Measurements from ENCODE around the gene MT4.

Gene MT4

DNA sequence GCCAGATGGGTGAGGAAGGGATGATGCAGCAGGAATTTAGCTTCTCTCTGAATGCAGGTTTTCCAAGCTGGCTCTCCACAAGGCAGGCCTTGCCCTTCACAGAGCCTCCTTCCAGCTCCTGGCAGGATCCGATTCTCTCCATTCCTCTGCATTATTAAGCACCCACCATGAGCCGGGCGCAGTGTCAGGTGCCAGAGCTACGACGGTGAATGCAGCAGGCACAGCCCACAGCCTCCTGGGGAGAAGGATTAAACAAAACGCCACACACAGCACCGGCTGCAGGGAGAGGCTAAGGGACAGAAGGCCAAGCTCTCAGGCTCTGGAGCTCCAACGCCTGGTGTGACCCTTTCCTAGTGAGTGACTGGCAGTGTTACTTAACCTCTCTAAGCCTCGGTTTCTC lies 36.5 kb downstream of the MT4 start:
- DNase-seq: peak in 6 of 51 donors; percentile 15 to 37 (median 24)

DNA sequence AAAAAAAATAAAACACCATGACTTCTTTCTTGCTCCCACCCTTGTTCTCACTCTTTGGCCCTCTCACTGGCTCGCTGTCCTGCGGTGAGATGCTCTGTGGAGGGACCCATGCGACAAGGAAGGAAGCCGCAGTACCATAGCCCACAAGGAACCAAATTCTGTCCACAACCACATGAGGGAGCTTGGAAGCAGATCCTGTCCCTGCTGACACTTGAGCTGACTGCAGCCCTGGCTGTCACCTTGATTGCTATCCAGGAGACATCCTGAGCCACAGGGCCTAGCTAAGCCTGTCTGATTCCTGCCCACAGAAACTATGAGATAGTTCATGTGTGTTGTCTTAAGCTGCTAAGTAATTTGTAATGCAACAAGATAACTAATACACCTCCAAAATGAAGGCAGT lies 38.7 kb downstream of the MT4 start:
- DNase-seq: peak in 16 of 51 donors; percentile 17 to 60 (median 45)

- DNase-seq: no peak
Measured at GRCh38 chr16:56604966-56605365, 40.1 kb downstream of the MT4 start.

- no peak for DNase-seq
Measured at GRCh38 chr16:56605475-56605874, 40.6 kb downstream of the MT4 start.

GRCh38 chr16:56606071-56606475 lies 41.2 kb downstream of the MT4 start:
- peak in 4 of 51 donors; percentile 10 to 46 (median 23) for DNase-seq

- peak in 5 of 51 donors; percentile 15 to 50 (median 26) for DNase-seq
Measured at GRCh38 chr16:56606476-56607108, 41.7 kb downstream of the MT4 start.

GRCh38 chr16:56607109-56607618 lies 42.3 kb downstream of the MT4 start:
- peak in 5 of 51 donors; percentile 23 to 50 (median 37) for DNase-seq

GRCh38 chr16:56607675-56608042 lies 42.8 kb downstream of the MT4 start:
- DNase-seq: no peak

GRCh38 chr16:56608043-56608875 lies 43.4 kb downstream of the MT4 start, which contains the start of gene MT2A:
MT2A (plus strand) TSS chr16:56608584; CDS start chr16:56608656, 72 bp downstream.
- DNase-seq: peak in 46 of 51 donors; percentile 36 to 92 (median 80)

DNA sequence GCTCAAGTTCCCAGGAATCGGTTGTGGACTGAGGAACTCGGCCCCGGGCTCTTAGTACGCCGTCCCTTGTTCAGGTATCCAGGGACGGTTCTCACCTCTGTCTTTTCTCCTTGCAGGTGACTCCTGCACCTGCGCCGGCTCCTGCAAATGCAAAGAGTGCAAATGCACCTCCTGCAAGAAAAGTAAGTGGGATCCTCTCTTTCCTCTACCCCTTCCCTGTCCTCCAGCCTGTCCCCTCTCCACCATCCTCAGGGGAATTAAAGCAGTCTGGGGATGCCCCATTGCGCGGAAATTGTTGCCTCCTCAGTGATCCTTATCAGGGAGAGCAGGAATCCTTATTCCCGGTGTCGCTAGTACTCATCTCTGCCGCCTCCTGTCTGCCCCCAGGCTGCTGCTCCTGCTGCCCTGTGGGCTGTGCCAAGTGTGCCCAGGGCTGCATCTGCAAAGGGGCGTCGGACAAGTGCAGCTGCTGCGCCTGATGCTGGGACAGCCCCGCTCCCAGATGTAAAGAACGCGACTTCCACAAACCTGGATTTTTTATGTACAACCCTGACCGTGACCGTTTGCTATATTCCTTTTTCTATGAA lies 44.1 kb downstream of the MT4 start:
- peak in 9 of 51 donors; percentile 26 to 64 (median 37) for DNase-seq

DNA sequence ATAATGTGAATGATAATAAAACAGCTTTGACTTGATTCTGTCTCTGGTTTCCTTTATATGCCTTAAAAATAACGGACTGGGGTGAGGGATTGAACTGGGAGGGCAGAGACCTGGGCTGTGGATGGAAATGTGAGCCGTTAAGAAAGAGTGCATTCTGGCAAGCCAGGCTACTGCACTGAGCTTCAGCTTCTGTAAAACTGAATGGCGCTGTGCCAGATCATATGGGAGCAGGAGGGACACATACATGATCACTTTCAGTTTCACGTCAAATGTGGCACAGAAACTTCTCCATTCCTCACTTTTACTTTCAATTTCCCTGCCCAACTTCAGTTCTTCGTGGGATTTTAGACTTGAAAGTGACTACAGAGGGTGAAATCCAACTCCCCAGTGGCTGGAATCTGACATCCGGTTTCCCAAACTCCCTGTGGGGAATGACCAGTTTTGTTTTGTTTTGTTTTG lies 44.6 kb downstream of the MT4 start:
- DNase-seq: peak in 21 of 51 donors; percentile 15 to 64 (median 33)

- peak in 16 of 51 donors; percentile 24 to 74 (median 50) for DNase-seq
Measured at GRCh38 chr16:56610017-56610608, 45.2 kb downstream of the MT4 start.

DNA sequence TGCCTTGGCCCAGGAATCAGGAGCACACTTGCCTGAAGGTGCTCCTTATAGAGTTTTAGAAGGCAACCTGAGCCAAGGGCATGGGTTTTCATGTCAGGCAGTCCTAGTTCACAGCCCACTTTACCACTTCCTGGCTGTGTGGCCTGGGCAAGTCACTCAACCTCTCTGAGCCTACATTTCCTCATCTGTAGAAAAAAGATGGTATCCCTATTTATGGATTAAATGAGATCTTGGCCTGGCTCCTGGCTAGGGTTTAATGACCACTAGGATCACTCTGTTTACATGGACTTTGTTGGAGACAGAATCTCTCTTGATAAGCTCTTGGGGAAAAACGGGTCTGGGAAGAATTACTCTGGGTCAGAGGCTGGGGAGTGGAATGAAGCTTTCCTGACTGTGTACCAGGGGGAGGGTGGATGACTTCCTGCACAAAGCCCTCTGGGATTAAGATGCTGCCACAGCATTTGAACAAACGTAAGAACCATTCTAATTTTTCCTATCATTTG lies 45.8 kb downstream of the MT4 start:
- DNase-seq: no peak

DNA sequence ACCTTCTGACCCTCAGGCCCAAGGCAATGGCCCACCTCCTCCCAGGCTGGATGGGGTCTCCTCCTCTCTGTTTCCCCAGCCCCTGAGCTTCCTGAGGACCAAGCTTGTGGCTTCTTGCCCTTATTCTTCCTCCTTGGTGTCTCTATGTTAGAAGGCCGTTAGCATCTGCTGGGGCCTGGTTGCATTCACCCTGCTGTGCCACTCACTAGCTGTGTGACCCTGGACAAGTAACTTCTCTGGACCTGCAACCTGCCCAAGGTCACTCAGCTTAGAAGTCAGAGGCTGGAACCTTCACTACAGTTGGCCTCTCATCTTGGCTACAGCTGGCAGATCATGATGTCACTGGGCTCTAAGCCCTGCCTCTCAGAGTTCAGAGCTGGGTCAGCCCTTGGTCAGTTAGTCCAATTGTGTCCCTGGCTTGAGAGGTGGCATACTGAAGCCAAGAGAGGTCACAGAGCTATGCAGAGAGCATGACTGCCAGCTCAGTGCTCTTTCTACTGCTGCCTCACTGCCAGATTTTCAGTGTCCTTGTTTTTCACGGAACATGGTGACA lies 46.5 kb downstream of the MT4 start:
- DNase-seq: peak in 15 of 51 donors; percentile 24 to 64 (median 50)

GRCh38 chr16:56613706-56614105 lies 48.8 kb downstream of the MT4 start:
- no peak for DNase-seq

- DNase-seq: no peak
Measured at GRCh38 chr16:56614549-56614991, 49.7 kb downstream of the MT4 start.

- no peak for DNase-seq
Measured at GRCh38 chr16:56615353-56615752, 50.5 kb downstream of the MT4 start.

DNA sequence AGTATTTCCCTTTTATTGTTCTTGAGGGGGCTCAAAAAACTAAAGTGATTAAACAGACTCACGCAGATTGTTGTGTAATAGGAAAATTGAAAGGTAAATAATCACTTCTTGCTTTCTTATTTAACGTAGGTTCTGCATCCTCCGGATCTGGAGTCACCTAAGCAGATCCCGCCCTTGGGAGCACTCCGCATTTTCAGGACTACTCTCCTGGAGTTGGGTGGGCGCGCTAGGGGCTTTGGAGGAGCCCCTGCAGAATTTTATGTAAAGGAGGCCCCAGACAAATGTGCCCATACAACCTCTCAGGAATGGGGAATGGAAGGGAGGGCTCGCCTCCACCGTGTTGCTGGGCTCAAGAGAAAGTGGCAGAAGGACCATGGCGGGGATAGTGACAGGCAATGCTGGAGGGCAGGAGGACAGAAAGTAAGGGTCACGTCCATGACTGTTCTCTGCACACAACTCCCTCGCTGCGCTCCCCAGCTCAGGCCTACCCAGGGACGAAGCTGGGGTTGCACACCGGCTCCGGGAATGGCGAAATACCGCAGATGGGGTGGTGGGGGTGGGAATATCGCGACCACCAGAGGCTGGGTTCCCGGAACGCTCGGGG lies 51.8 kb downstream of the MT4 start:
- no peak for DNase-seq

DNA sequence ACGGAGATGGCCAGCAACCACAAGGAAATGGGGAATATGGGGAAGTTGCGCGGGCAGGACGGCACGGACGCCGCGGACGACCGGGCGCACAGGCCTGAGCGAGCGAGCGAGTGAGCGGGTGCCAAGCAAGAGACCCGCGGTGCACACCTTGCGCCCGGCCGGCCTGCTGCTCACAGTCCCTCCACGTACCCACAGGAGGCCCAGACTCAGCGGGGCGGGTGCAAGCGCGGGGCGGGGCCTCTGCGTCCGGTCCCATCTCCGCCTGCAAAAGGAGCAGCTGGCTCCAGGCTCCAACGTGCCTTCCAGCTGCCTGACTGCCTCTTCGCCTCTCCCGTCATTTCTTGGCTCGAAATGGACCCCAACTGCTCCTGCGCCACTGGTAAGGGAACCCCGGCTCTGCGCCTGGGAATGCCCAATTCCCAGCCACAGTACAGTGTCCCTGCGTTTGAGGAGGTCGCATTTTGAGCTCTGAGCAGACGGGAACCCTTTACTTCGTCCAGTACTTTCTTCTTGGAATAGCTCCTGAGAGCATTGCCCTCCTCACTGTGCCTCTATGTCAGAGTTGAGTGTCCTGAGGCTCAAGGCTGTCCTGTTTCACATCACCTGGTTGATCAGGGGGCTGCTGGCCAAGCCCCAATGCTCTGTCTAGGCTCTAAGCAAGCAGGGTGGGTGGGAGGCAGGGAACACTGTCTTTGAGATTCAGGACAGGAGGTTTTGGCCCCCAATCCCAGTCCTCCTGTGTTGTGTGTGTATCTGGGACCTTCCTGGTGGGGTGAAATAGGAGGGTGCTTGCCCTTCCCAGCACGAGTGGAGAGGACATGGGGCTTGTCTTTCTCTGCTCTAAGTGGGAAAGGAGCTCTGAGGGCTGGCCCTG lies 52.6 kb downstream of the MT4 start:
- DNase-seq: peak in 25 of 51 donors; percentile 17 to 83 (median 48)
